Stimulated activated CD4-positive, alpha-beta T cell treated with anti-CD3 and anti-CD28 coated beads, TNF-alpha, amount 100 ng/mL, for 48 hours (primary cell): ENCODE results near the gene TP53AIP1.
A peak's percentile ranks its signal among the peaks of the same experiment; 100 is the strongest.

Source experiments
- DNase-seq, 3 donors: peaks; one replicate each; pipeline ENCODE4 v3.0.0-alpha.2; 2020; ENCODE audit warnings: low read depth in 3 of 3

Gene TP53AIP1

GRCh38 chr11:128906185-128907050 lies 36.3 kb downstream of the TP53AIP1 start:
- DNase-seq, result no peak

- peak in 2 of 3 donors; percentile 31 to 47 for DNase-seq
Observed at GRCh38 chr11:128905345-128906184, 37.1 kb downstream of the TP53AIP1 start.

DNA sequence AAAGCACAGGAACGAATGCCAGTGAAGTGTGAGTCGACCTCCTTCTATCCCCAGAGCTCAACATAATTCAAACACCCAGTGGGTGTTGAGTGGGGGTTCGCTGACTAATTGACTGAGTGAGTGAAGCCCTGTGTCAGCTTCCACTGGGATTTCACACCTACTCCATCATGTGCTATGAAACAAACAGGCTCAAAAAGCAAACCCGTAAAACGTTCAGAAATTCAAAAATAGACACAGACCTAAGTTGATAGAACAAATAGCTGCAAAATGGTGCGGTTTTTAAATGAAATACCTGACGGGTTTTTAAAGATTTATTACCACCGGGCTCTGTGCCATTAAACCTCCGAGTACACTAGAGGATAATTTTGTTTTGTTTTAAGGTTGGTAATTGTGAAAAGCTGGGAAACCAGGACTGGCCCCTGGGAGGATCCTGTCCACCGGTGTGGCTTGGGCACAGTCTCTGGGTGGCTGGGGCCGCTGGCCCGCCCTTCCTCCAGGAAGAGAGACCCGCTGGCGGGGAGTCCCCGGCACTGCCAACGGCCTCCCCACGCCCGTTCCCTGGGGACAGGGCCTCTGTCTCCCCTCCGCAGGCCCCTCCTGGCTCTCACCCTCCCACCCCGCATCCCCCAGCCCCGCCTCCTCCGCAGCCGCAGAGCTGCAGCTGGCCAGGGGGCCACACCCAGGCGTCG lies 37.9 kb downstream of the TP53AIP1 start:
- DNase-seq, result no peak

DNA sequence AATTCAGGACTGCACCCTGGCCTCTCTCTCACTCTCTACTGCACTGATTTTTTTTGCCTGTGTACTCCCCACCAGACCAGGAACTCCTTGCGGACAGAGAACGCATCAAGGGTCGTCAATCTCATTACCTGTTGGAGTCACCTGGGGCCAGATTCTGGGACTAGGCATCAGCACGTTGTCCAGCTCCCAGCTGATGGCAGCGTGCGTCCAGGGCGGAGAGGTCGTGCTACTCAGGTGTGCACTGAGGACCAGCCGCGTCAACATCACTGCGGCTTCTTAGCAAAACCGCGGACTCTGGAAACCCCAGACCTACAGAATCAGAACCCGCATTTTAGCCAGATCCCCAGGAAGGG lies 38.4 kb downstream of the TP53AIP1 start:
- DNase-seq, result no peak

DNA sequence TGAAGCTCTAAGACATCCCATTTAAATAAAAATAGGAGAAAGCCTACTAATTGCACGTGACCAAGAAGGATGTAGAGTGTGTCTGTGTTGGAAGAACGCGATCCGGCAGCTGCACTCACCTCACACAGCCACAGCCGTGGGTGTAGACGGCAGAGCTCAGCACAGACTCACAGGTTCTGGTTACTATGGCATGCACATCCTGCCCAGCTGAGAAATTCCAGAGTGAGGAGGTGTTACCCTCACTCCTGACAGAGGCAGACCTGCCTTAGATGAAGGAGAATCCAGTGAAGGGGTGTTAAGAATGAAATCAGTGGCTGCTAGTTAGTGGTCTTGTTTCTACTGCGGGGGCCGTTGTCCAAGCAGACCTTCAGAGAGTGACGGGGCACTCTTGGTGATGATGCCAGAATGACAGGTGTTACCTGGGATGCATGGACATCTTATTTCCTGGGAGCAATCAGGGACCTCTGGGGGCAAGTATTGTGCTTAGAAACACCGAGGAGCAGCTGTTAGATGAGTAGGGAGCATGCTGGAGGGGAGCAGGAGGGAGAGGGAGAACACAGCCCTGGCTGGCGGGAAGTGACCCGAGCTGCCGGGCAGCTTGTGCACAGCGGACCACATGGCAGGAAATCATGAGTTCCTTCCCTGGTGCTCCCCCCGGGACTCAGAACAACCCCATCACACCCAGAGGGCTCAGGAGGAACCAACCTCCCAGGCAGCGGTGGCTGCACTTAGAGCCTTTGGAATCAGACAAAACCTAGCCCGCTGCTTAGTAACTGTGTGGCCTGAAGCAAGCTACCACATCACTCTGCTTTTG lies 39.2 kb downstream of the TP53AIP1 start:
- DNase-seq, result no peak

DNA sequence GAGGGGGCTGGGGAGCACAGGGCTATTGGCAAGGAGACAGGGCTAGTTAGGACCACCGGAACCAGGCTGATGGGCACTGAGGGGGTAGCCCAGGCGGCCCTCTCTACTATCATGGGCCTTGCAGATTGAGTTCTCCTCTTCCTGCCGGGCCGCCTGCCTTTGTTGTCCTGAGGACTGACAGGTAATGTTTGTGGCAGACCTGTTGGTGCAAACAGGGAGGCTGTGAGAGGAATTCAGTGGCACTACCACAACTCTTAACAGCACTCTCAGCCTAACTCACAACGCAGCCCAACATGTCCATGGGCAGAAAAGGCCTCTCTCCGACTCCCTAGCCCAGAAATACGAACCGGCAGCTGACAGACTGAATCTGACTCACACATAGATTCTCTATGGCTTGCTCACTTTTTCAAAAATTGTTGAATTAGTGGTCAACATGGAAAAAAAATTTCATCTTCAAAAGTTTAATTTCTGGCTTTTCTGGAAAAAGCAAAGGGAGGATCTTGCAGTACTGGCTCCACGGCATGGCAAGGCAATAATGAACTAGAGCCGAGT lies 40.1 kb downstream of the TP53AIP1 start:
- no peak for DNase-seq

DNA sequence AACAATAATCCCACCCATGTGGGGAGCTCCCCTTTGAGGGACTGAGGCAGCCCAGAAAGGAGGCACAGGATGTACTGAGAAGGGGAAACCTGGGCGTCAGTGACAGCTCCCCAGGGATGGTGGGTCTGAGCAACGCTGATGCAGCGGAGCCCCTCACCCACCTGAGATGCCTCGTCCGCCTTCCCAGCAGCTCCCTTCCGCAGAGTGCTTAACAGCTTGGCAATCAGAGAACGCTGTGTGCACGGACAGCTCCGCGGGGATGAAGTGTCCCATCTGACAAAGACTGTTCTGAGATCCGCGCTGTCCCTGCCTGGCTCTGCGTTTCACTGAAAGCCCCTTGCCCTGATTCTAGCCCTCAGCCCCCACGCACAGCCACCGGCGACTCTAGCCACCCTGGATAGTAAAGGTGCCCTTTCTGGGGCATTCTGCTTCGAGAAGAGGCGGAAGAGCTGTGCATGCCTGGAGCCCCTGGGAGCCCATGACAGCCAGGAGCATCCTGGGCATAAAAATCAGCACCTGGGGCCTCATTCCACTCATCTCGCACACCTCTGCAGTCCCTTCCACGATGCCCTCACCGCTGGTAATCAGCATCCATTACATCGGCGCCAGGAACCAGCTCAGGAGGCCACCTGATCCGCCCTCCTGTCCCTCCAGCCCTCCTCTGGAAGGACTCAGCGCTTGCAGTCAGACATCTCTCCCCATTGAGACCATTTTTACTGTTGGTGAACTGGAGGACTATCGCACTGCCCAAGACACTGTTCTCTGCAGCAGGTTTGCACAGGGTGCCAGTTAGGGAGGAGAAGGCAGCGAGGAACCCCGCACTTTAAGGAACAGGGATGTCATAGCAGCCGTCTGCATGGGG lies 40.8 kb downstream of the TP53AIP1 start:
- no peak for DNase-seq

DNA sequence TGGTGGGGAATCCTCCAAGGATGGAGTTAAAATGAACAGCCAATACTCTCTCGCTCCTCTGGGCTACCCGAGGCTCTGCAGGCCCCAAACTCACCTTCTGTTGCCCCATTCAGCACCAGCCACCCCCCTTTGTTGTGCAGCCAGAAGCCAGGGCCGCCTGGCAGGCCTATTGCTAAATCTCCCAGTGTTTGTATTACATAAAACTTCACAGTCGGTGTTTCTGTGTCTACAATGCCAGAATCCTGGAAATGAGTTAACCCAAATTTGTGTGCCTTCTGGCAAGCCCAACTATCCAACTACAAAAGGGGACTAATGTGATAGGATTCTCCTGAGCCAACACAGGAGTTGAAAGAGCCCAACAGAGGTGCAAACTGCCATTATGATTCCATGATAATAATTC lies 42.2 kb downstream of the TP53AIP1 start:
- no peak for DNase-seq

DNA sequence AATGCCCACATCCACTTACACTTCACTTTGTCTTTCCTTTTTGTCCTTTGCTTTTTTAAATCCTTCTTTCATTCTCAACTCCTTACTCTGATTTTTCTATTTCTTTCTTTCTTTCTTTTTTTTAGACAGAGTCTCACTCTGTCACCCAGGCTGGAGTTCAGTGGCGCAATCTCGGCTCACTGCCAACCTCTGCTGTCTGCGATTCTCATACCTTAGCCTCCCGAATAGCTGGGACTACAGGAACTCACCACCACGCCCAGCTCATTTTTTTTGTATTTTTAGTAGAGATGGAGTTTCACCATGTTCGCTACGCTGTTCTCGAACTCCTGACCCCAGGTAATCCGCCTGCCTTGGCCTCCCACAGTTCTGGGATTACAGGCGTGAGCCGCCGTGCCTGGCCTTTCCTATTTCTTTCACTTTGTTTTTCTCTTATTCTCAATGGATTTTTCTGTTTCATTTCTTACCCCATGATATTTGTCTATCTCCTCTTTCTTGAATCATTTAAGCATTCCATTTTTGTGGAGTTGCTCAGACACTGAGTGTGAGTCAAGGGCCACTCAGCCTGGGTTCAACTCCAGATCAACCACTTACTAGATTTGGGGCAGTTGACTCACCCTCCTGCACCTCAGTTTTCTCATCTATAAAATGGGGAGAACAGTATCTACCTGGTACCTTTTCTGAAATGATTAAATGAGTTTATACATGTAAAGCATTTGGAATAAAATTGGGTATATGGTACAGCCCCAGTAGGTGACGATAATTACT lies 43.9 kb downstream of the TP53AIP1 start:
- DNase-seq, result no peak

GRCh38 chr11:128897826-128898225 lies 44.8 kb downstream of the TP53AIP1 start:
- no peak for DNase-seq

- no peak for DNase-seq
Observed at GRCh38 chr11:128896356-128896755, 46.3 kb downstream of the TP53AIP1 start.

DNA sequence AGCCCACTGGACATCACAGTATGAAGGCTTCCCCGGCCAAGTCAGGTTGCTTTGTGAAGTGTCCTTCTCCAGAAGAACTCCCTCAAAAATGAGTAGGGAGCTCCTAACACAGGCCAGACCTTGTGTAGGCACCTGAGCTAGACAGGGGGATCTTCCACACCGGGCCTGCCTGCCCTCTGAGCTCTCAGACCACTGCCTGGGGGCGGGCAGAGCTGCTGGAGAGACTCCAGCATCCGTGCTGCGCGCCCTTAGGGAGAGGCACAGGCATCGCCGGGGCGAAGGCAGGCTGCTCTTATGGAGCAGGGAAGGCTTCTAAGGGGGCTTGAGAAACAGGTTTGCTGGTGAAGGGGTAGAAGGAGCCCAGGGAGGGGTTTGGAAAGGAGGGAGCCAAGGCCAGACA lies 47.1 kb downstream of the TP53AIP1 start:
- DNase-seq, result no peak

DNA sequence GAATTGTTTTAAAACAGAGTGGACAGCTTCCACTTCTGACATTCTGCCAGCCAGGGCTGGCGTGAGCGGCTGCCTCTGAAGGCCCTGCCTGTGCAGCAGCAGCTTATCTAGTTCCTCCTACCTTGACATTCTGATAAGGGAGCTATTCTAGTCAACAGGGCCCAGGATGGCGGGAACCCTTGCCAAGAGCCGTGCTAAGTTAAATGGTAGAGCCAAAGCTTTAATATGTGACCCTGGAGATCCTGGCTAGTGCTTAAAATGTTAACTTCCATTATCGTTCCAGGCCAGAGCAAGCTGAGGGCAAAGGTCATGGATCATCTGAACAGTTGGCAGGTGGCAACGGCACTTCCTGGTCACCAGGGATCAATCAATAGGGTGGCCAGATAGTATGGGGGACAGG lies 48.0 kb downstream of the TP53AIP1 start:
- DNase-seq, result no peak

- DNase-seq, result no peak
Observed at GRCh38 chr11:128894286-128894681, 48.4 kb downstream of the TP53AIP1 start.

- DNase-seq, result no peak
Observed at GRCh38 chr11:128893578-128894285, 48.9 kb downstream of the TP53AIP1 start.

GRCh38 chr11:128892866-128893565 lies 49.7 kb downstream of the TP53AIP1 start:
- no peak for DNase-seq

DNA sequence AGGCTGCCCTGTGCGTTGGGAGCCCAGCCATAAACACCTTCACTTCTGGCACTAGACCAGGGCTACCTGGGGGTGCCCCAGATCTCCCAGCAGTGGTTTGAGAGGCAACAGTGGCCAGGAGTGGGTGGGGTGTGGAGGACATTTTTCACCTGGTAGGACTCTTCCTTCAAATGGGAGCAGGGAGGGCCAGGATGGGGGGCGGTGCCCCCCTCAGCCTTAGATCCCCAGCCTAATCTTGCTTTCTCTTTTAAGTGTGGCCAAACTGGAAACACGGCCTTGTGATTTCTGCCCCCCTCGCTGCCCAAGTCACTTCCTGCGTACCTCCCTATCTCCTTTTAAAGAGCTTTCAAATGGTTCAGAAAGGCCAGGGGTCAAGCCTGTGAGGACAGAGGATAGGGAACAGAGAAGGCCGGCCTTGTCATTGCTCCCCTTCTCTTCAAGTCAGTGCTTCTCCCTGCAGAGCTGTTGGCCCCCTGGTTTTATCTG lies 50.7 kb downstream of the TP53AIP1 start:
- no peak for DNase-seq
